ENCODE data around the gene LRRC74A. TPM values are rescaled to one million over a fixed set of nuclear protein-coding genes. Genes with fewer than 3 reads are reported as not detected.
"Not testable (repeated sequence)": the region's sequence is repeated elsewhere in the genome, so short reads cannot be mapped to it uniquely, and the experiment has no call there.

The LRRC74A gene
- total RNA-seq, 2 experiments from 2014 or later = not detected

- intact Hi-C loops (cut with micrococcal nuclease) = no loop called here
- no peaks in the 10 kb centered on the region for H3K27me3 Mint-ChIP-seq (ENCODE audit: low read depth)
- no peak overlapping the region for H3K4me3 Mint-ChIP-seq
- H3K4me1 Mint-ChIP-seq (ENCODE audit: low read depth) = peaks cover 6% of the 10 kb centered on the region
- CTCF ChIA-PET = interaction anchor here (0.6 to 20.6 kb wide), 5 partner anchors 8 to 689 kb away, joined by 3 to 692 read pairs (median 6); no protein-coding TSS in a partner anchor
- H3K36me3 Mint-ChIP-seq (ENCODE audit: low read depth) = no peaks in the 10 kb centered on the region
- DNase-seq = no peak
- H3K27ac Mint-ChIP-seq = no peak overlapping the region
- H3K9me3 Mint-ChIP-seq = no peaks in the 10 kb centered on the region
Observed at GRCh38 chr14:76880449-76880848, 54.2 kb downstream of the LRRC74A start.

- Mint-ChIP-seq H3K27me3 (ENCODE audit: low read depth) (no peaks in the 10 kb centered on the region), H3K9me3 (no peaks in the 10 kb centered on the region), H3K4me3 (no peak overlapping the region), H3K36me3 (ENCODE audit: low read depth) (no peaks in the 10 kb centered on the region), H3K27ac (no peak overlapping the region), H3K4me1 (ENCODE audit: low read depth) (peaks cover 6% of the 10 kb centered on the region)
- intact Hi-C loops (cut with micrococcal nuclease) = no loop called here
- DNase-seq = no peak
- CTCF ChIA-PET = interaction anchor here (0.7 to 20.6 kb wide), 3 partner anchors 32 to 187 kb away, joined by 3 to 692 read pairs (median 3); no protein-coding TSS in a partner anchor
Observed at GRCh38 chr14:76881348-76881747, 55.1 kb downstream of the LRRC74A start.

DNA sequence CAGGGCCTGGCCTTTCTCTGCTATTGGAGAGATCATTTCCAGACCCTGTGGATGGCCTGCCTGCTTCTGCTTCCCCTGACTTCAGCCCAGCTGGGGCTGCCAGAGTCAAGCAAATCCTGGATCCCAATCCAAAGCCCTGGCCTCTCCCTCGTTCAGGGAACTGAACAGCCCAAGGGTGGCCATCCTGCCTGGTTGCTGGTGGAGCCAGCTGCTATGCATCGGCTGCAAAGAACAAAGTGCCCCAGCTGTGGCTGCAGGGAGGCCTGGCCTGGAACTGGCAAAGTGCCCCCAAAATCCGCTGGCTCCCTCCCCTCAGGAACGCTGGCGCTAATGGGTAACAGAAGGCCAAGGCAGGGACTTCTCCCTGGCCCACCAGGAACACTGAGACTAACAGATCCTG is 56.4 kb downstream of the LRRC74A start:
- intact Hi-C loops (cut with micrococcal nuclease) = no loop called here
- CTCF ChIA-PET = interaction anchor here (0.7 to 20.6 kb wide), 2 partner anchors 98 to 185 kb away, joined by 3 to 692 read pairs; no protein-coding TSS in a partner anchor
- Mint-ChIP-seq H3K4me1 (ENCODE audit: low read depth) (peaks cover 6% of the 10 kb centered on the region), H3K27ac (no peak overlapping the region), H3K36me3 (ENCODE audit: low read depth) (no peaks in the 10 kb centered on the region), H3K4me3 (no peak overlapping the region), H3K27me3 (ENCODE audit: low read depth) (no peaks in the 10 kb centered on the region), H3K9me3 (no peaks in the 10 kb centered on the region)
- DNase-seq = no peak

DNA sequence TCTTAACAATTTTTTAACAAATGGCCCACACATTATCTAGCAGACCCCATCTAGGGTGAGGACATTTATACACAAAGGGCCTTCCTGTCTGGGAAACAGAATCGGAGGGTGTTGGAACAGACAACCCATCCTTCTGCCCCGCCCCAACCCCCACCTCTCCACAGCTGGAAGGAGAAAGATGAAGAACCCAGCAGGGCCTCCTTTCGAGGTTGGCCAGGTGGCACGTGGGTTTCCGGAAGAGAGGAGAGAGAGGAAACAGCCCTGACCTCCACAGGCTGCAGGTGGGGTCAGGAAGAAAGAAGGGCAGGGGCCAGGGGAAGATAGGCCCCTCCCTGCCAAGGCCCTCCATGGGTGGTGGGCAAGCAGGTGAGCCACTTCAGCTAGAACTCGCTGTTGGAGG is 57.2 kb downstream of the LRRC74A start:
- intact Hi-C loops (cut with micrococcal nuclease) = no loop called here
- Mint-ChIP-seq H3K4me1 (ENCODE audit: low read depth) (peaks cover 6% of the 10 kb centered on the region), H3K36me3 (ENCODE audit: low read depth) (no peaks in the 10 kb centered on the region), H3K27me3 (ENCODE audit: low read depth) (no peaks in the 10 kb centered on the region), H3K27ac (no peak overlapping the region), H3K4me3 (no peak overlapping the region), H3K9me3 (no peaks in the 10 kb centered on the region)
- no peak for DNase-seq
- CTCF ChIA-PET = interaction anchor here (7.8 to 20.6 kb wide), 2 partner anchors 9 to 185 kb away, joined by 68 to 692 read pairs; no protein-coding TSS in a partner anchor

DNA sequence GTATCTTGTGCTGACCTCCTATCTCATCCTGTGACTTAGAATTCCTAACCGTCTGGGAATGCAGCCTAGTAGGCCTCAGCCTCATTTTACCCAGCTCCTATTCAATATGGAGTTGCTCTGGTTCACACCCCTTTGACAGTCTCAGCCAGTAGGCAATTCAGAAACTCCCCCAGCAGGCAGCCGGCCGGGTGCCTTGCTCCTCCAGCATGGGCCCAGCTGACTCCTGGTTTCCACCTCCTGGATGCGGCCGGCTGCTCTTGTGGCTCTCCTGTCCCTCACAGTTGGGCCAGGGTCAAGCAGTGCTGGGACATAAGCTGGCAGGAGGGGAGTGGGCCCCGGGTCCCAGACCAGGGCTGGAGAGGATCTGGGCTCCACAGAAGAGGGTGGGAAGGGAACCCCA is 58.2 kb downstream of the LRRC74A start:
- CTCF ChIA-PET = interaction anchor here (0.7 to 20.6 kb wide), 4 partner anchors 10 to 184 kb away, joined by 3 to 692 read pairs (median 36); no protein-coding TSS in a partner anchor
- no peaks in the 10 kb centered on the region for H3K36me3 Mint-ChIP-seq (ENCODE audit: low read depth)
- H3K27ac Mint-ChIP-seq = no peak overlapping the region
- no peaks in the 10 kb centered on the region for H3K27me3 Mint-ChIP-seq (ENCODE audit: low read depth)
- DNase-seq = no peak
- no peak overlapping the region for H3K4me3 Mint-ChIP-seq
- intact Hi-C loops (cut with micrococcal nuclease) = no loop called here
- H3K9me3 Mint-ChIP-seq = no peaks in the 10 kb centered on the region
- peaks cover 6% of the 10 kb centered on the region for H3K4me1 Mint-ChIP-seq (ENCODE audit: low read depth)

DNA sequence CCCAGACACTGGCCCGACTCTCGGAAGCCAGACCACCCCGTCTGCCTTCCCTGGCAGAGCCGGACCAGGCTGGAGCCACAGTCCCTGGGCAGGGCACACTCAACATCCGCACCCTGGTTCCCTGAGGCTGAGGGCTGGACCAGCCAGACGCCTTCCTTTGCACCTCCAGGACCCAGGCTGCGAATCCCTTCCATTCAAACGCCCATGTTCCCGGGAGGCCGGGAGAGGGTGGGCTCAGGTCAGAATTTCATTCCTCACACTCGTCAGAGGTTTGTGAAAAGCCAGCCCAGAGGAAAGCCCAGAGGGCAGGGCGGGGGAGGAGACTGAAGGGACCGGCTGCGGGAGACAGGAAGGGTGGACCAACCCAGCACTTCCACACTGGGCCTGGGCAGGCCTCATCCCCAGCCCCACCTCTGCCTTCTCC is 58.7 kb downstream of the LRRC74A start:
- Mint-ChIP-seq H3K4me1 (ENCODE audit: low read depth) (peaks cover 6% of the 10 kb centered on the region), H3K4me3 (no peak overlapping the region), H3K27me3 (ENCODE audit: low read depth) (no peaks in the 10 kb centered on the region), H3K27ac (no peak overlapping the region), H3K9me3 (no peaks in the 10 kb centered on the region), H3K36me3 (ENCODE audit: low read depth) (no peaks in the 10 kb centered on the region)
- CTCF ChIA-PET = interaction anchor here (1.5 to 20.6 kb wide), 4 partner anchors 10 to 202 kb away, joined by 3 to 692 read pairs (median 36); no protein-coding TSS in a partner anchor
- no peak for DNase-seq
- intact Hi-C loops (cut with micrococcal nuclease) = no loop called here

DNA sequence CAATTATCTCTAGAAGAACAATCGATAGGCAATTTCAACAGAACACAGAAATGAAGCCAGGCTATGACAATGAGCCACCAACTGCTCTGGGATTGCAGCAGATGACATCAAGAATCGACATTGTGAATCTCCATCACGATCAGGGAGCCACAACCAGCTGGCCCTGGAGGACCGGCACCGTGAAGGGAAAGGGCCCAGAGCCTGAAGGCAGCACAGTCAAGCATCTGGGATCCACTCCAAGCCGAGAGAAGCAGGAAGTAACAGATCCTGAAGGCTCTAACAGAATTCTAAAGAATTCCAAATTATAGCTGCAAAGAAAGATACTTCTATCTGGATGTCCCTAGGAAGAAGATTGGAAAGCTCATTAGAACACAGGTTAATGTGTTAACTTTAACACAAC is 61.0 kb downstream of the LRRC74A start:
- no peak for DNase-seq
- Mint-ChIP-seq H3K4me3 (no peak overlapping the region), H3K27me3 (ENCODE audit: low read depth) (no peaks in the 10 kb centered on the region), H3K4me1 (ENCODE audit: low read depth) (peaks cover 6% of the 10 kb centered on the region), H3K9me3 (no peaks in the 10 kb centered on the region), H3K36me3 (ENCODE audit: low read depth) (no peaks in the 10 kb centered on the region), H3K27ac (no peak overlapping the region)
- CTCF ChIA-PET = interaction anchor here (0.7 to 20.6 kb wide), 7 partner anchors 12 to 203 kb away, joined by 3 to 692 read pairs (median 8); no protein-coding TSS in a partner anchor
- intact Hi-C loops (cut with micrococcal nuclease) = no loop called here

- no peak for DNase-seq
- CTCF ChIA-PET = interaction anchor here (1.1 to 7.8 kb wide), 4 partner anchors 17 to 179 kb away, joined by 3 to 68 read pairs (median 4); no protein-coding TSS in a partner anchor
- Mint-ChIP-seq H3K4me3 (no peak overlapping the region), H3K9me3 (peaks cover 5% of the 10 kb centered on the region), H3K36me3 (ENCODE audit: low read depth) (peaks cover 2% of the 10 kb centered on the region), H3K27ac (no peak overlapping the region), H3K4me1 (ENCODE audit: low read depth) (no peaks in the 10 kb centered on the region), H3K27me3 (ENCODE audit: low read depth) (no peaks in the 10 kb centered on the region)
- intact Hi-C loops (cut with micrococcal nuclease) = no loop called here
Observed at GRCh38 chr14:76891391-76891790, 65.2 kb downstream of the LRRC74A start.

DNA sequence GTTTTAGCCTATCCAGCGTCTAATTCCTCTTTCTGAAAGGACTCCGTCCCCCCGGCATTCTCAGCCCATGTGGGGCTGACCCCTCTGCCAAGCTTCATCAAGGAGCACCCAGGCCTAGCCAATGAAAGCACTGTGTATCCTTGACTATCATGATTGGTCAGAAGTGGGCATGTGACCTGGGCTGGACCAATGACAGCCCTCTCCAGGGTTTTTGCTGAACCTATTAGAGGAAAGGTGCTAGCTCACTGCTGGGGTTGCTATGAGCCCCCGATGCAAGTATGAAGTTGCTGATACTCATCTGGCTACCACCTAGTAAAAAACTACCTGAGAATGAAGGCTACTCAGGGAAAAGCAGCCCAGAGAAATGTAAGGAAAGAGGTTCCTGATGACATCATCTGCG is 68.1 kb downstream of the LRRC74A start:
- Mint-ChIP-seq H3K4me1 (ENCODE audit: low read depth) (no peaks in the 10 kb centered on the region), H3K27ac (no peak overlapping the region), H3K27me3 (ENCODE audit: low read depth) (no peaks in the 10 kb centered on the region), H3K4me3 (no peak overlapping the region), H3K9me3 (peaks cover 5% of the 10 kb centered on the region), H3K36me3 (ENCODE audit: low read depth) (peaks cover 2% of the 10 kb centered on the region)
- intact Hi-C loops (cut with micrococcal nuclease) = no loop called here
- no peak for DNase-seq
- CTCF ChIA-PET = interaction anchor here (1.0 to 3.8 kb wide), 3 partner anchors 21 to 176 kb away, joined by 3 to 20 read pairs (median 3); no protein-coding TSS in a partner anchor

- H3K27me3 Mint-ChIP-seq (ENCODE audit: low read depth); H3K36me3 Mint-ChIP-seq (ENCODE audit: low read depth); DNase-seq; intact Hi-C loops (cut with micrococcal nuclease); CTCF ChIA-PET; H3K9me3 Mint-ChIP-seq; H3K27ac Mint-ChIP-seq; H3K4me3 Mint-ChIP-seq; H3K4me1 Mint-ChIP-seq (ENCODE audit: low read depth): not testable (repeated sequence)
Observed at GRCh38 chr14:76898006-76898405, 71.8 kb downstream of the LRRC74A start.

DNA sequence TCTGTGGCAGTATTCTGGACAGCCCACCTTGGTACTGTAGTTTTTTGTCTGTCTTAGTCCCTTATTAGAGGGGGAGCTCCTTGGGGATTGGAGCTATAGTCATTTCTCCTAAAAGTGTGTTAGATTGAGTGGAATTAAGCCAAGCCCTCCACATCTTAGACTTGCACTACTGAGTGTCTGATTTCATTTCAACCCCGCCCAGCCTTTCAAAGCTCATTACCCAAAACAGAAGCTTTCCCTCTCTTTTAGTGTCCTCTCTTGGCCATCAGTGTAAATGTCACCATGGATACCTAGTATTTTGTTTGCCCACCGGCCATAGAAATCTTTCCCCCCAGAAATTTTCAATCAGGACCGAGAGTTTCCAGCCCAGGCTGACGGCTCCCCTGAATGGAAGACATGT is 74.5 kb downstream of the LRRC74A start:
- intact Hi-C loops (cut with micrococcal nuclease) = no loop called here
- H3K4me1 Mint-ChIP-seq (ENCODE audit: low read depth) = peaks cover 18% of the 10 kb centered on the region
- CTCF ChIA-PET = interaction anchor here (0.5 to 2.8 kb wide), 10 partner anchors 12 to 415 kb away, joined by 3 to 20 read pairs (median 5); no protein-coding TSS in a partner anchor
- no peaks in the 10 kb centered on the region for H3K9me3 Mint-ChIP-seq
- H3K27ac Mint-ChIP-seq = no peak overlapping the region
- H3K36me3 Mint-ChIP-seq (ENCODE audit: low read depth) = no peaks in the 10 kb centered on the region
- H3K27me3 Mint-ChIP-seq (ENCODE audit: low read depth) = no peaks in the 10 kb centered on the region
- DNase-seq = no peak
- H3K4me3 Mint-ChIP-seq = no peak overlapping the region

- intact Hi-C loops (cut with micrococcal nuclease) = no loop called here
- no peak overlapping the region for H3K4me3 Mint-ChIP-seq
- no peak for DNase-seq
- H3K36me3 Mint-ChIP-seq (ENCODE audit: low read depth) = no peaks in the 10 kb centered on the region
- no peaks in the 10 kb centered on the region for H3K9me3 Mint-ChIP-seq
- no peaks in the 10 kb centered on the region for H3K27me3 Mint-ChIP-seq (ENCODE audit: low read depth)
- peaks cover 20% of the 10 kb centered on the region for H3K4me1 Mint-ChIP-seq (ENCODE audit: low read depth)
- CTCF ChIA-PET = interaction anchor here (1.1 to 5.7 kb wide), 8 partner anchors 12 to 225 kb away, joined by 3 to 47 read pairs (median 6); no protein-coding TSS in a partner anchor
- no peak overlapping the region for H3K27ac Mint-ChIP-seq
Observed at GRCh38 chr14:76901171-76902055, 75.2 kb downstream of the LRRC74A start.
